ENCODE measurements around the gene DNAJB6.

The DNAJB6 gene

DNA sequence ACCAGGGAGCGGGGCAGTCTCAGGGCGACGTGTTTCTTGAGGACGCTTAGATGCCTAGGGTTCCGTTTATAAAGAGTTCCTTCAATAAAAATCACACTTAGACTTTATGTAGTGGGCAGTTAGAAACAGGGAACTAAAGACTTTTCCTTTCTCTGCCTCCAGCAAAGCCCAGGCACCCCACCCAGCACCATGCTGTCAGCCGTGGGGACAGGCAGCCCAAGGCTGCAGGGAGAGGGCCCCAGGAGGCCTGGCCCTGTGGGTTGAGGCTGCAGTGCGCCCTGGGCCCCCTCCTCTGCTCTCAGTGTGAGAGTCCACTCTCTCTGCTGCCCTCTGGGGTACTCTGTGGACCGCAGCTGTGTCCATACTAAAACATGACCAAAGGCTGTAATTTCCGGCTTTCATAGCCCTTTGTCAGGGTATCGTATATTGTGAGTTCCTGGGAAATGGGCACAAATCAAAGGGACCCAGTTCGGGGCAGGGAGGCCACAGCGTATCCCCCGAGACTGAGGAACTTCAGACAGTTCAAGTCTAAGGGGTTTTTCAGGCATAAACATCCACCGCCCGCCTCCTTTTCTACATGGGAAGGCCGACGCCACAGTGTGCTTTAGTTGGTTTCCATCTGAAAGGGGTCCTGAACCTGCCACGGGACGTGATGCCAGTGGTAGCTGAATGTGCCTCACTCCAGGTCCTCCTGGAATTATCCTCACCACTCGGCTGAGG lies 59.7 kb downstream of the DNAJB6 start:
- TF ChIP-seq, protein P1, sequence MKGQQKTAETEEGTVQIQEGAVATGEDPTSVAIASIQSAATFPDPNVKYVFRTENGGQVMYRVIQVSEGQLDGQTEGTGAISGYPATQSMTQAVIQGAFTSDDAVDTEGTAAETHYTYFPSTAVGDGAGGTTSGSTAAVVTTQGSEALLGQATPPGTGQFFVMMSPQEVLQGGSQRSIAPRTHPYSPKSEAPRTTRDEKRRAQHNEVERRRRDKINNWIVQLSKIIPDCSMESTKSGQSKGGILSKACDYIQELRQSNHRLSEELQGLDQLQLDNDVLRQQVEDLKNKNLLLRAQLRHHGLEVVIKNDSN (IDR thresholded peaks at IDR 0.05): no peak
- TF ChIP-seq, protein P2, sequence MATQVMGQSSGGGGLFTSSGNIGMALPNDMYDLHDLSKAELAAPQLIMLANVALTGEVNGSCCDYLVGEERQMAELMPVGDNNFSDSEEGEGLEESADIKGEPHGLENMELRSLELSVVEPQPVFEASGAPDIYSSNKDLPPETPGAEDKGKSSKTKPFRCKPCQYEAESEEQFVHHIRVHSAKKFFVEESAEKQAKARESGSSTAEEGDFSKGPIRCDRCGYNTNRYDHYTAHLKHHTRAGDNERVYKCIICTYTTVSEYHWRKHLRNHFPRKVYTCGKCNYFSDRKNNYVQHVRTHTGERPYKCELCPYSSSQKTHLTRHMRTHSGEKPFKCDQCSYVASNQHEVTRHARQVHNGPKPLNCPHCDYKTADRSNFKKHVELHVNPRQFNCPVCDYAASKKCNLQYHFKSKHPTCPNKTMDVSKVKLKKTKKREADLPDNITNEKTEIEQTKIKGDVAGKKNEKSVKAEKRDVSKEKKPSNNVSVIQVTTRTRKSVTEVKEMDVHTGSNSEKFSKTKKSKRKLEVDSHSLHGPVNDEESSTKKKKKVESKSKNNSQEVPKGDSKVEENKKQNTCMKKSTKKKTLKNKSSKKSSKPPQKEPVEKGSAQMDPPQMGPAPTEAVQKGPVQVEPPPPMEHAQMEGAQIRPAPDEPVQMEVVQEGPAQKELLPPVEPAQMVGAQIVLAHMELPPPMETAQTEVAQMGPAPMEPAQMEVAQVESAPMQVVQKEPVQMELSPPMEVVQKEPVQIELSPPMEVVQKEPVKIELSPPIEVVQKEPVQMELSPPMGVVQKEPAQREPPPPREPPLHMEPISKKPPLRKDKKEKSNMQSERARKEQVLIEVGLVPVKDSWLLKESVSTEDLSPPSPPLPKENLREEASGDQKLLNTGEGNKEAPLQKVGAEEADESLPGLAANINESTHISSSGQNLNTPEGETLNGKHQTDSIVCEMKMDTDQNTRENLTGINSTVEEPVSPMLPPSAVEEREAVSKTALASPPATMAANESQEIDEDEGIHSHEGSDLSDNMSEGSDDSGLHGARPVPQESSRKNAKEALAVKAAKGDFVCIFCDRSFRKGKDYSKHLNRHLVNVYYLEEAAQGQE (IDR thresholded peaks at IDR 0.05; ENCODE audit: low read depth): no peak
- TF ChIP-seq NFIC (IDR thresholded peaks at IDR 0.05) (no peak), ZBTB7A (IDR thresholded peaks at IDR 0.05; ENCODE audit: low read depth) (no peak), EP300 (IDR thresholded peaks at IDR 0.05; ENCODE audit: borderline replicate concordance) (no peak), RAD21 (IDR thresholded peaks at IDR 0.05; ENCODE audit: low read depth) (no peak), YY1 (IDR thresholded peaks at IDR 0.05; ENCODE audit: low read depth) (no peak), CEBPB (IDR thresholded peaks at IDR 0.05) (no peak), EGR1 (IDR thresholded peaks at IDR 0.05) (no peak)
- TF ChIP-seq, protein P3, sequence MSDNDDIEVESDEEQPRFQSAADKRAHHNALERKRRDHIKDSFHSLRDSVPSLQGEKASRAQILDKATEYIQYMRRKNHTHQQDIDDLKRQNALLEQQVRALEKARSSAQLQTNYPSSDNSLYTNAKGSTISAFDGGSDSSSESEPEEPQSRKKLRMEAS (IDR thresholded peaks at IDR 0.05): no peak

DNA sequence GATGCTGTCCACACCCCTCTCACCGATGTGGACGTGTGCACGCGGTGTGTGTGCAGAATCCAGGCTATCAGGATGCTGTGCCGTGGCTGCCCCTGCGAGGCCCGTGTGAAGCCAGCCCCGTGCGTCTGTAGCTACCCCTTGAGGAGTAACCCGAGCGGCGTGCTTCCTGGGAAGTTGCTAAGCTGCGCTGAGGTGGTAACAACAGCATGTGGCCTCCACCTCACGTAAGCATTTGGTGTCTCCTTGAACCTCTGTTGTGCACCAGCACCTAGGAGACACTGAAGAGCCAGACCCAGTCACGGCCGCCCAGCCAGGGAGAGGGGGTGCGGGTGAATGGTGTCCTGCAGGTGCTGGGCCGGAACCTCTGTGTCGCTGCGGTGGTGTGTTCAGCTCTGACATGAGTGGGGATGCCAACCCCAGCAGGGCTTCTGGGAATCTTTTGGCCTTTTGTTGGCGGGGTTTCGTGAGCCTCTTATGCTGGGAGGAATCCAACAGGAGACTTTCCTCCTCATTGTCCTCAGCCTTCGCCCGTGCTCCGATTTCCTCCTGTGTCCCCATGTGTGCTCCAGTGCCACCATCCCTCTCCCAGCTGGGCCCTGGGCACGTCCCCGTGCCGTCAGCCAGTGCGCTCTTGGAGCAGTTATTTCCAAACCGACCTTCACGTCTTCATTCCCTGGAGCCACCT lies 60.4 kb downstream of the DNAJB6 start:
- TF ChIP-seq TCF12 (IDR thresholded peaks at IDR 0.05; ENCODE audit: low read depth) (no peak), FOXM1 (IDR thresholded peaks at IDR 0.05; ENCODE audit: borderline replicate concordance, low read depth) (no peak), RAD21 (IDR thresholded peaks at IDR 0.05; ENCODE audit: low read depth) (no peak), ZBTB7A (IDR thresholded peaks at IDR 0.05; ENCODE audit: low read depth) (no peak), NFIC (IDR thresholded peaks at IDR 0.05) (no peak), CREB1 (IDR thresholded peaks at IDR 0.05; ENCODE audit: low read depth) (no peak), EGR1 (IDR thresholded peaks at IDR 0.05) (no peak), EP300 (IDR thresholded peaks at IDR 0.05; ENCODE audit: borderline replicate concordance) (no peak)
- TF ChIP-seq, protein P3 (IDR thresholded peaks at IDR 0.05): no peak
- TF ChIP-seq, protein P2 (IDR thresholded peaks at IDR 0.05; ENCODE audit: low read depth): no peak
- TF ChIP-seq, protein P1 (IDR thresholded peaks at IDR 0.05): no peak

DNA sequence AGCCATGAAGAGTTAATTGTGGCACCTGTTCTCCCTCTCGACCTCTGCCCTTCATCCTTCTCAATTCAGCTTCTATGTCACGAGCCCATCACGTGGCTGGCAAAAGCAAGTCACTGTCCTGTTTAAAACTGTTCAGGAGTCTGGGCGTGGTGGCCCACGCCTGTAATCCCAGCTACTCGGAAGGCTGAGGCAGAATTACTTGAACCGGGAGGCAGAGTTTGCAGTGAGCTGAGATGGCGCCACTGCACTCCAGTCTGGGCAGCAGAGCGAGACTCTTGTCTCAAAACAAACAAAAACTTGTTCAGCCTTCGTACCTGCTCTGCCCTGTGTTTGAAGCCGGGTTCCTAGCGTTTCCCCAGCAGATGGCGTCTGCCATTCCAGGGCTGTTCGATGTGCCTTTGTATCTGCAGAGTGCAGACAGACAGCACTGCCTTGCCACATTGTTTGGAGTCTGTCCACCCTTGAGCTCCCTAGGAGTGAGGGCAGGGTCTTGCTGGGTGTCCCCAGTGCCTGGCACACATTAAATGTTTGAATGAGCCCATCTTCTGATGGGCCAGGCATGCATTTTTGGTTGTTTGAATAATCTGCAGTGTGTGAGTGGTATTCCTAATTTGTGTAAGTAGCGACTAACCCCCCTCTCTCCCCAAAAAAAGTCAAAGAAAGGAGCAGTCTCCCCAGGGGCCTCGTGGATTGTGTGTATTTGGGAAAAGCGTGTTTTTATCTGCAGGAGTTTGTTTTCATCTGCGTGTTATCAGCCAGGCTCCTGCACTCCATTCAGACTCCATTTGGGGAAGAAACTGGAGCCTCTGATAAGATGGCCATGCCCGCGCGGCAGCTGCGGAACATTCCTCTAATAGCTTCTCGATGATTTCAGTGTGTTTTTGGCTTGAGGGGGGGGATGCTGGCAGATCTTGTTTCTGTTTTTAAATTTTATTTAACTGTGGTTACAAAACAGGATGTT lies 61.2 kb downstream of the DNAJB6 start:
- no peak for TF ChIP-seq TEAD4 (IDR thresholded peaks at IDR 0.05)
- TF ChIP-seq RAD21 (IDR thresholded peaks at IDR 0.05; ENCODE audit: low read depth): no peak; the same call in 1 of the 2 replicates
- no peak for TF ChIP-seq CEBPB (IDR thresholded peaks at IDR 0.05)
- TF ChIP-seq TCF12 (IDR thresholded peaks at IDR 0.05; ENCODE audit: low read depth): no peak
- TF ChIP-seq, protein P2 (IDR thresholded peaks at IDR 0.05; ENCODE audit: low read depth): no peak
- no peak for TF ChIP-seq EGR1 (IDR thresholded peaks at IDR 0.05)
- TF ChIP-seq NFIC (IDR thresholded peaks at IDR 0.05): no peak
- TF ChIP-seq, protein P3 (IDR thresholded peaks at IDR 0.05): no peak
